ENCODE measurements around the gene SYT15B.
"Not testable (repeated sequence)": the region's sequence is repeated elsewhere in the genome, so short reads cannot be mapped to it uniquely, and the experiment has no call there.

DNA sequence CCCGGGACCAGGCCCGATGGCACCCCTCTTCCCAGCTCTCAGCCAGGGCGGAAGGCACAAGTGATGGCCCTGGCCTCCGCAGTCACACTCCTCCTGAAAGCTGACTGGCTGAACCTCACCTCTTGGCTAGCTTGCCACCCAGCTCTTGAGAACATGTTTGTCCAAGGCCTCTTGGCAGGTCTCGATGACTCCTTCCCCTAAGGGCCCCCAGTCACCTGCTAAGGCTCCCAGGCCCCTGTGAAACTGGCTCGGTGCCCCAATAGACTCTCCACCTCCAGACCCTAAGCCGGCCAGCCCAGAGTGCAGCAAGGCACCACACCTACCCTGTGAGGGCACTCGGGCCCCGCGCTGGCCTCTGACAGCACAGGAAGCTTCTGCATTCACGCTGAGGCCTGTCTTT lies 4.5 kb downstream of the SYT15B start:
- TF ChIP-seq, protein P1, sequence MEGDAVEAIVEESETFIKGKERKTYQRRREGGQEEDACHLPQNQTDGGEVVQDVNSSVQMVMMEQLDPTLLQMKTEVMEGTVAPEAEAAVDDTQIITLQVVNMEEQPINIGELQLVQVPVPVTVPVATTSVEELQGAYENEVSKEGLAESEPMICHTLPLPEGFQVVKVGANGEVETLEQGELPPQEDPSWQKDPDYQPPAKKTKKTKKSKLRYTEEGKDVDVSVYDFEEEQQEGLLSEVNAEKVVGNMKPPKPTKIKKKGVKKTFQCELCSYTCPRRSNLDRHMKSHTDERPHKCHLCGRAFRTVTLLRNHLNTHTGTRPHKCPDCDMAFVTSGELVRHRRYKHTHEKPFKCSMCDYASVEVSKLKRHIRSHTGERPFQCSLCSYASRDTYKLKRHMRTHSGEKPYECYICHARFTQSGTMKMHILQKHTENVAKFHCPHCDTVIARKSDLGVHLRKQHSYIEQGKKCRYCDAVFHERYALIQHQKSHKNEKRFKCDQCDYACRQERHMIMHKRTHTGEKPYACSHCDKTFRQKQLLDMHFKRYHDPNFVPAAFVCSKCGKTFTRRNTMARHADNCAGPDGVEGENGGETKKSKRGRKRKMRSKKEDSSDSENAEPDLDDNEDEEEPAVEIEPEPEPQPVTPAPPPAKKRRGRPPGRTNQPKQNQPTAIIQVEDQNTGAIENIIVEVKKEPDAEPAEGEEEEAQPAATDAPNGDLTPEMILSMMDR (conservative IDR thresholded peaks at IDR 0.05; ENCODE audit: low read depth, low read length): not testable (repeated sequence)
- TF ChIP-seq EZH2phosphoT487 (IDR thresholded peaks at IDR 0.05; ENCODE audit: borderline replicate concordance, low read length); EZH2 (IDR thresholded peaks at IDR 0.05; ENCODE audit: low read length, unreplicated experiment): not testable (repeated sequence)

All from PC-3 (cell line).